GM12878 (cell line): ENCODE measurements around the gene RAPGEF3. TPM values are rescaled to one million over a fixed set of nuclear protein-coding genes. Genes with fewer than 3 reads are reported as not detected.
A peak's percentile ranks its signal among the peaks of the same experiment; 100 is the strongest.

ENCODE experiments used
- ASH2L ChIP-seq: fragments of 300-600, 200-600 bp; sonication (generic); IDR thresholded peaks from 2 replicates; pipeline ENCODE4 v1.6.1; 2017; ENCODE audit warnings: low read depth, mild to moderate bottlenecking, borderline replicate concordance
- ATF3 ChIP-seq: IDR thresholded peaks from 2 replicates; pipeline ENCODE4 v1.6.1; 2011; ENCODE audit warnings: low read depth, mild to moderate bottlenecking, low read length, moderate library complexity, borderline replicate concordance; ENCODE audit errors: extremely low read depth
- BMI1 ChIP-seq: fragments of 450-650 bp; IDR thresholded peaks from 2 replicates; pipeline ENCODE4 v1.6.1; 2016; ENCODE audit warnings: mild to moderate bottlenecking, moderate library complexity, borderline replicate concordance
- BRCA1 ChIP-seq: IDR thresholded peaks from 2 replicates; pipeline ENCODE4 v1.6.1; 2011; ENCODE audit warnings: low read depth, low read length, improper control_type of control experiment
- E4F1 ChIP-seq: fragments of 450-650 bp; IDR thresholded peaks from 2 replicates; pipeline ENCODE4 v1.6.1; 2018; ENCODE audit warnings: borderline replicate concordance, mild to moderate bottlenecking; ENCODE audit not compliant: partially characterized antibody
- FOXK2 ChIP-seq: fragments of 450-650 bp; IDR thresholded peaks from 2 replicates; pipeline ENCODE4 v1.6.1; 2017; ENCODE audit warnings: mild to moderate bottlenecking, moderate library complexity
- IRF4 ChIP-seq: IDR thresholded peaks from 2 replicates; pipeline ENCODE4 v1.6.1; 2011; ENCODE audit warnings: low read depth, low read length
- JUNB ChIP-seq: IDR thresholded peaks from 2 replicates; pipeline ENCODE4 v1.6.1; 2016; ENCODE audit warnings: antibody characterized with exemption, mild to moderate bottlenecking
- MAX ChIP-seq: IDR thresholded peaks from 2 replicates; pipeline ENCODE4 v1.6.1; 2012; ENCODE audit warnings: low read depth, low read length, improper control_type of control experiment
- MYC ChIP-seq: IDR thresholded peaks from 2 replicates; pipeline ENCODE4 v1.6.1; 2011; ENCODE audit warnings: mild to moderate bottlenecking, low read length, moderate library complexity, inconsistent platforms; ENCODE audit not compliant: insufficient read depth, insufficient replicate concordance, insufficient read length, severe bottlenecking
- NBN ChIP-seq: fragments of 450-650 bp; IDR thresholded peaks from 2 replicates; pipeline ENCODE4 v1.6.1; 2016
- NFIC ChIP-seq: IDR thresholded peaks from 2 replicates; pipeline ENCODE4 v1.6.1; 2012; ENCODE audit warnings: low read depth, mild to moderate bottlenecking, inconsistent platforms, low read length, moderate library complexity
- NKRF ChIP-seq: fragments of 450-650 bp; conservative IDR thresholded peaks from 2 replicates; pipeline ENCODE4 v1.6.1; 2017; ENCODE audit warnings: mild to moderate bottlenecking, moderate library complexity
- RELA ChIP-seq: fragments of 450-650 bp; IDR thresholded peaks from 2 replicates; pipeline ENCODE4 v1.8.0; 2014; ENCODE audit warnings: borderline replicate concordance; ENCODE audit not compliant: partially characterized antibody
- SIN3A ChIP-seq: IDR thresholded peaks from 2 replicates; pipeline ENCODE4 v1.6.1; 2012; ENCODE audit warnings: low read depth, low read length, improper control_type of control experiment
- ZBTB11 ChIP-seq: fragments of 450-650 bp; formaldehyde crosslinking; IDR thresholded peaks from 2 replicates; pipeline ENCODE4 v1.5.0; 2022; ENCODE audit warnings: mild to moderate bottlenecking, missing genetic modification characterization
- ZNF217 ChIP-seq: fragments of 450-650 bp; IDR thresholded peaks from 2 replicates; pipeline ENCODE4 v1.6.1; 2017; ENCODE audit warnings: antibody characterized with exemption, mild to moderate bottlenecking
- ZNF384 ChIP-seq: IDR thresholded peaks from 2 replicates; pipeline ENCODE4 v1.6.1; 2012; ENCODE audit warnings: low read depth, mild to moderate bottlenecking, low read length, improper control_type of control experiment, borderline replicate concordance
- ZSCAN29 ChIP-seq: fragments of 450-650 bp; IDR thresholded peaks from 2 replicates; pipeline ENCODE4 v1.6.1; 2017; ENCODE audit warnings: mild to moderate bottlenecking, moderate library complexity
- polyA plus RNA-seq, 11 experiments: library from polyadenylated mRNA; depleted of rRNA in 4 of 11; unstranded in 6 of 11; stranded (reverse) in 5 of 11; fragments of >200 nt; fragmentation: Nextera tagmentation in 4 of 11; fragmentation: Illumina TruSeq in 1 of 11; extraction: Ambion mirVana in 4 of 11; extraction: Trizol in 1 of 11; gene quantifications; 1 replicate in 1 of 11; 2 replicates in 10 of 11; pipeline versions ENCODE4 v1.2.1 to v1.2.3, GENCODE V29; 2011 to 2016; ENCODE audit warnings: inconsistent platforms in 2 of 11, missing spikeins in 2 of 11, low read depth in 1 of 11
- total RNA-seq, 4 experiments: library from RNA; depleted of rRNA in 3 of 4; stranded (reverse); fragments of >200 nt in 3 of 4; fragmentation: Illumina TruSeq in 1 of 4; extraction: Trizol in 1 of 4; gene quantifications; 2 replicates each; pipeline versions ENCODE4 v1.2.1 to v1.2.3, GENCODE V29; 2013 to 2021

The RAPGEF3 gene
- total and polyA plus RNA-seq, 10 of the 15 experiments (the other 5 are each of a cell fraction or from before 2014, with no cell fraction given): 0.02 to 0.92 (median 0.31) TPM; not detected in 2

- TF ChIP-seq E4F1 (peak; percentile 42), FOXK2 (peak; percentile 47; the same call in 1 of the 2 replicates), NFIC (no peak), ATF3 (no peak), JUNB (no peak; the same call in 1 of the 2 replicates), IRF4 (no peak), BRCA1 (no peak), MAX (peak; percentile 69; the same call in 1 of the 2 replicates), SIN3A (peak; percentile 24; the same call in 1 of the 2 replicates), ZBTB11 (CRISPR knock-in tag) (no peak), ZNF217 (no peak), MYC (no peak), BMI1 (no peak), ZSCAN29 (no peak), NBN (no peak), ZNF384 (no peak), RELA (no peak), ASH2L (no peak), NKRF (peak; percentile 45)
These were observed at the start of gene RAPGEF3 (continued) for GRCh38 chr12:47758834-47759690.
